Osteocyte (in vitro differentiated cells): ENCODE measurements around the gene YIPF6. TPM values are rescaled to one million over a fixed set of nuclear protein-coding genes. Genes with fewer than 3 reads are reported as not detected.

Experiments used
- DNase-seq: peaks from one replicate; pipeline ENCODE4 v3.0.0; 2021; ENCODE audit warnings: mixed read lengths; ENCODE audit not compliant: unreplicated experiment; ENCODE audit errors: extremely low spot score
- H3K27ac Mint-ChIP-seq: one replicate; pipeline ENCODE4 v1.8.0; 2021; ENCODE audit warnings: mild to moderate bottlenecking, mixed read lengths; ENCODE audit not compliant: unreplicated experiment
- H3K27me3 Mint-ChIP-seq: one replicate; pipeline ENCODE4 v1.8.0; 2021; ENCODE audit warnings: mixed read lengths; ENCODE audit not compliant: unreplicated experiment
- H3K36me3 Mint-ChIP-seq: one replicate; pipeline ENCODE4 v1.8.0; 2021; ENCODE audit warnings: mixed read lengths; ENCODE audit not compliant: unreplicated experiment
- H3K4me1 Mint-ChIP-seq: one replicate; pipeline ENCODE4 v1.8.0; 2021; ENCODE audit warnings: mixed read lengths; ENCODE audit not compliant: unreplicated experiment
- H3K4me3 Mint-ChIP-seq: one replicate; pipeline ENCODE4 v1.8.0; 2021; ENCODE audit warnings: mild to moderate bottlenecking, moderate library complexity, mixed read lengths; ENCODE audit not compliant: unreplicated experiment
- H3K9me3 Mint-ChIP-seq: one replicate; pipeline ENCODE4 v1.8.0; 2021; ENCODE audit warnings: mixed read lengths; ENCODE audit not compliant: unreplicated experiment
- CTCF ChIP-seq: fragments of 200-600 bp; sonication (generic); IDR thresholded peaks from 2 replicates; pipeline ENCODE4 v1.5.0; 2021; ENCODE audit warnings: antibody characterized with exemption, mild to moderate bottlenecking, moderate library complexity
- total RNA-seq: library from RNA; stranded (reverse); gene quantifications from 2 replicates; pipeline ENCODE4 v1.2.1, GENCODE V29; 2021

YIPF6 gene
- total RNA-seq, 1 donor from 2014 or later = 40.0 TPM

- H3K27ac Mint-ChIP-seq = no peak overlapping the region
- H3K9me3 Mint-ChIP-seq = peaks cover 12% of the 10 kb centered on the region
- H3K36me3 Mint-ChIP-seq = no peaks in the 10 kb centered on the region
- no peak for TF ChIP-seq CTCF
- DNase-seq = no peak
- H3K4me3 Mint-ChIP-seq = no peak overlapping the region
- no peaks in the 10 kb centered on the region for H3K27me3 Mint-ChIP-seq
- no peaks in the 10 kb centered on the region for H3K4me1 Mint-ChIP-seq
These were observed 72.4 kb downstream of the YIPF6 start for GRCh38 chrX:68571292-68571609.

GRCh38 chrX:68571610-68572311, 72.9 kb downstream of the YIPF6 start:
- no peak for TF ChIP-seq CTCF
- DNase-seq = no peak
- no peaks in the 10 kb centered on the region for H3K27me3 Mint-ChIP-seq
- H3K4me1 Mint-ChIP-seq = no peaks in the 10 kb centered on the region
- no peak overlapping the region for H3K27ac Mint-ChIP-seq
- H3K9me3 Mint-ChIP-seq = peaks cover 11% of the 10 kb centered on the region
- H3K36me3 Mint-ChIP-seq = no peaks in the 10 kb centered on the region
- no peak overlapping the region for H3K4me3 Mint-ChIP-seq

GRCh38 chrX:68574240-68574639, 75.4 kb downstream of the YIPF6 start:
- Mint-ChIP-seq H3K4me1 (no peaks in the 10 kb centered on the region), H3K4me3 (no peak overlapping the region), H3K36me3 (no peaks in the 10 kb centered on the region), H3K27ac (no peak overlapping the region), H3K27me3 (no peaks in the 10 kb centered on the region), H3K9me3 (peaks cover 8% of the 10 kb centered on the region)
- no peak for TF ChIP-seq CTCF
- no peak for DNase-seq

- no peaks in the 10 kb centered on the region for H3K36me3 Mint-ChIP-seq
- no peaks in the 10 kb centered on the region for H3K4me1 Mint-ChIP-seq
- DNase-seq = no peak
- no peaks in the 10 kb centered on the region for H3K27me3 Mint-ChIP-seq
- no peaks in the 10 kb centered on the region for H3K9me3 Mint-ChIP-seq
- no peak for TF ChIP-seq CTCF
- no peak overlapping the region for H3K27ac Mint-ChIP-seq
- no peak overlapping the region for H3K4me3 Mint-ChIP-seq
These were observed 81.0 kb downstream of the YIPF6 start for GRCh38 chrX:68579810-68580209.

- Mint-ChIP-seq H3K27ac (no peak overlapping the region), H3K4me3 (no peak overlapping the region), H3K27me3 (no peaks in the 10 kb centered on the region), H3K9me3 (peaks cover 5% of the 10 kb centered on the region), H3K4me1 (no peaks in the 10 kb centered on the region), H3K36me3 (no peaks in the 10 kb centered on the region)
- DNase-seq = no peak
- no peak for TF ChIP-seq CTCF
These were observed 85.4 kb downstream of the YIPF6 start for GRCh38 chrX:68584221-68584620.

Other genes with a start within 250 kb of the YIPF6 start
- gene OPHN1, start 65.6 kb upstream of the YIPF6 start, total RNA-seq = 10.4 and 10.9 TPM in 2 replicates
- 1.4 and 1.7 TPM in 2 replicates for gene STARD8, start 148.6 kb downstream of the YIPF6 start, total RNA-seq